ENCODE data around the gene UBR1.

GRCh38 chr15:43081283-43081682 is 24.6 kb downstream of the UBR1 start:
- TF ChIP-seq, protein P1, sequence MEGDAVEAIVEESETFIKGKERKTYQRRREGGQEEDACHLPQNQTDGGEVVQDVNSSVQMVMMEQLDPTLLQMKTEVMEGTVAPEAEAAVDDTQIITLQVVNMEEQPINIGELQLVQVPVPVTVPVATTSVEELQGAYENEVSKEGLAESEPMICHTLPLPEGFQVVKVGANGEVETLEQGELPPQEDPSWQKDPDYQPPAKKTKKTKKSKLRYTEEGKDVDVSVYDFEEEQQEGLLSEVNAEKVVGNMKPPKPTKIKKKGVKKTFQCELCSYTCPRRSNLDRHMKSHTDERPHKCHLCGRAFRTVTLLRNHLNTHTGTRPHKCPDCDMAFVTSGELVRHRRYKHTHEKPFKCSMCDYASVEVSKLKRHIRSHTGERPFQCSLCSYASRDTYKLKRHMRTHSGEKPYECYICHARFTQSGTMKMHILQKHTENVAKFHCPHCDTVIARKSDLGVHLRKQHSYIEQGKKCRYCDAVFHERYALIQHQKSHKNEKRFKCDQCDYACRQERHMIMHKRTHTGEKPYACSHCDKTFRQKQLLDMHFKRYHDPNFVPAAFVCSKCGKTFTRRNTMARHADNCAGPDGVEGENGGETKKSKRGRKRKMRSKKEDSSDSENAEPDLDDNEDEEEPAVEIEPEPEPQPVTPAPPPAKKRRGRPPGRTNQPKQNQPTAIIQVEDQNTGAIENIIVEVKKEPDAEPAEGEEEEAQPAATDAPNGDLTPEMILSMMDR (conservative IDR thresholded peaks at IDR 0.05; ENCODE audit: low read length) = no peak; the same call in 1 of the 2 replicates
- no peak for TF ChIP-seq EZH2phosphoT487 (IDR thresholded peaks at IDR 0.05; ENCODE audit: borderline replicate concordance, low read depth, low read length)

Measured in OCI-LY7 (cell line).